Transverse colon (tissue), 4 donors: ENCODE measurements around the gene LECT2.

Experiments
- POLR2A ChIP-seq: fragments of 450-650 bp; IDR thresholded peaks from one replicate; pipeline ENCODE4 v1.6.1; 2016; ENCODE audit warnings: antibody characterized with exemption, mild to moderate bottlenecking, moderate library complexity
- POLR2AphosphoS5 ChIP-seq, 3 donors: sonication (generic); formaldehyde crosslinking; IDR thresholded peaks; one replicate each; pipeline ENCODE4 v1.6.1; 2016; ENCODE audit warnings: antibody characterized with exemption in 3 of 3
- TF ChIP-seq, protein P1 (sequence below), 5 experiments: fragments of 200-600 bp in 3 of 5; fragments of 450-650 bp in 2 of 5; sonication (generic) in 3 of 5; IDR thresholded peaks; 1 replicate in 2 of 5; 2 replicates in 3 of 5; pipeline ENCODE4 v1.5.1; 2016 to 2017; ENCODE audit warnings: antibody characterized with exemption in 5 of 5, inconsistent platforms in 3 of 5, mild to moderate bottlenecking in 2 of 5, moderate library complexity in 1 of 5

DNA sequence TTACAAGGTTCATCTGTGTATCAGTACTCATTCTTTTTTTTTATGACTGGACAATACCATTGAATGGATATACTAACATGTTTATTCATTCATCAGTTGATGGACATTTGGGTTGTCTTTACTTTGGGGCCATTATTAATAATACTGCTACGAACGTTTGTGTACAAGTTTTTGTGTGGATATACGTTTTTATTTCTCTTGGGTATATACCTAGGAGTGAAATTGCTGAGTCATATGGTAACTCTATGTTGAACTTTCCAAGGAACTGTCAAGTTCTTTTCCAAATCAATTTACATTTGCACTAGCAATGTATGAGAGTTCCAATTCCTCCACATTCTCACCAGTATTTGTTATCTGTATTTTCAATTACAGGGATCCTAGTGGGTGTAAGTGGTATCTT is 12.0 kb upstream of the LECT2 start:
- TF ChIP-seq POLR2AphosphoS5 (IDR thresholded peaks at IDR 0.05) = no peak
- TF ChIP-seq POLR2A = no peak
- TF ChIP-seq, protein P1, sequence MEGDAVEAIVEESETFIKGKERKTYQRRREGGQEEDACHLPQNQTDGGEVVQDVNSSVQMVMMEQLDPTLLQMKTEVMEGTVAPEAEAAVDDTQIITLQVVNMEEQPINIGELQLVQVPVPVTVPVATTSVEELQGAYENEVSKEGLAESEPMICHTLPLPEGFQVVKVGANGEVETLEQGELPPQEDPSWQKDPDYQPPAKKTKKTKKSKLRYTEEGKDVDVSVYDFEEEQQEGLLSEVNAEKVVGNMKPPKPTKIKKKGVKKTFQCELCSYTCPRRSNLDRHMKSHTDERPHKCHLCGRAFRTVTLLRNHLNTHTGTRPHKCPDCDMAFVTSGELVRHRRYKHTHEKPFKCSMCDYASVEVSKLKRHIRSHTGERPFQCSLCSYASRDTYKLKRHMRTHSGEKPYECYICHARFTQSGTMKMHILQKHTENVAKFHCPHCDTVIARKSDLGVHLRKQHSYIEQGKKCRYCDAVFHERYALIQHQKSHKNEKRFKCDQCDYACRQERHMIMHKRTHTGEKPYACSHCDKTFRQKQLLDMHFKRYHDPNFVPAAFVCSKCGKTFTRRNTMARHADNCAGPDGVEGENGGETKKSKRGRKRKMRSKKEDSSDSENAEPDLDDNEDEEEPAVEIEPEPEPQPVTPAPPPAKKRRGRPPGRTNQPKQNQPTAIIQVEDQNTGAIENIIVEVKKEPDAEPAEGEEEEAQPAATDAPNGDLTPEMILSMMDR (IDR thresholded peaks at IDR 0.05) = no peak
